Left cardiac atrium (tissue), 4 donors: ENCODE data around the gene GRAP. TPM values are rescaled to one million over a fixed set of nuclear protein-coding genes. Genes with fewer than 3 reads are reported as not detected.
A peak's percentile ranks its signal among the peaks of the same experiment; 100 is the strongest.
"Not testable (repeated sequence)": the region's sequence is repeated elsewhere in the genome, so short reads cannot be mapped to it uniquely, and the experiment has no call there.

Experiments used
- ATAC-seq, 2 donors: fragments of 200-7000 bp; cut with Tn5 transposase; one replicate each; pipeline ENCODE4 v1.9.1; 2020; ENCODE audit warnings: mild to moderate bottlenecking in 2 of 2, moderate library complexity in 2 of 2
- DNase-seq: peaks from one replicate; pipeline ENCODE4 v3.0.0-alpha.2; 2020
- intact Hi-C, 2 donors: fragments of 100-400 bp; cut with DNase I; formaldehyde crosslinking; loops; one replicate each; pipeline versions ENCODE4 v1.14.1 to v1.15.1; 2022 to 2023
- total RNA-seq, 2 donors: library from RNA; stranded (reverse); fragmentation: NEBNext Ultra II Directional; extraction: Animal tissue kit (Norgen Biotek cat#: 25700); gene quantifications; one replicate each; pipeline ENCODE4 v1.2.1, GENCODE V29; 2021
- donor health status: DM: no; HTN: yes; CAD: no.
- donor health status: DM: no; HTN: yes; CAD: no; lungs with severe emphysema.
- donor health status: DM: yes; HTN: yes; CAD: no.
- donor health status: Dilated cardiomyopathy.

GRAP gene
- total RNA-seq, 2 donors from 2014 or later, result 1.6 to 3.2 TPM

DNA sequence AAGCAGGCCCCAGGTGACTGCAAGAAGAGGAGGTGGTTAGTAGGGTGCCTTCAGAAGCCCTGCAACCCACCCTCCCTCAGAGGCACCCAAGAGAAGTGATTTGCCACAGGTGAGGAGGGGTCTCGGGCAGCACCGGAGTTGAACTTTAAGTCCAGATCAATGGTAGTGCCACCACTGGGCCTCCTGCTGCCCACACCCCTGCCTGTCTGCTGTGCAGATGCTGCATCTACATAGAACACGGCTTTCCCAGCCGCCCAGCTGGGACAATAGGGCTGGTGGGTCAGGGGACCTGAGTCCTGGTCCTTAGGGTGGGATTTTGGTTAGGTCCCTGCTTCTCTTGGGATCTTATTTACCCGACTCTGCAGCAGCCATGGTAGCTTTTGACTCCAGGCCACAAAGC is 24.6 kb downstream of the GRAP start:
- ATAC-seq (no peak), DNase-seq (peak; percentile 7)
- intact Hi-C loops, result no loop called here

DNA sequence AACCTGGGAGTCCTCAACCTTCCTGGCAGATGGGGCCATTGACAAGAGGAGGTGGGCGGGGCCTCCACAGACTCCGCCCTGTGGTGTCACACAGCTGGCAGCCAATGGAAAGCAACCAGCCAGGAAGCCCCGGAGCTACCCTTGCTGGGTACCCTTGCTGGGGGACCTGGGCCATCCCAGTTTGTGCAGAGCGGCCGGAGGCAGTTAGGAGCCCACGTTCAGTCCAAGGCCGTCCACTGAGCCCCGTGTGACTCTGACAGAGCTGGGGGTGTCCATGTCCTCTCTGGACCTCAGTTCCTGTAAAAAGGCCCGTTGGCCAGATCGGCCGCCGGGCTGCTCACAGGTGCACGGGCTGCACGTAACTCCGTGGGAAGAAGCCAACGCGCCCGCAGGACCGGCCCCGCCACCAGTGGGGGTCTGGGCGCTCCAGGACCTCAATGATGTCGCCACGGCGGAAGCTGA is 25.1 kb downstream of the GRAP start:
- ATAC-seq (no peak), DNase-seq (peak; percentile 34)
- intact Hi-C loops, result no loop called here

DNA sequence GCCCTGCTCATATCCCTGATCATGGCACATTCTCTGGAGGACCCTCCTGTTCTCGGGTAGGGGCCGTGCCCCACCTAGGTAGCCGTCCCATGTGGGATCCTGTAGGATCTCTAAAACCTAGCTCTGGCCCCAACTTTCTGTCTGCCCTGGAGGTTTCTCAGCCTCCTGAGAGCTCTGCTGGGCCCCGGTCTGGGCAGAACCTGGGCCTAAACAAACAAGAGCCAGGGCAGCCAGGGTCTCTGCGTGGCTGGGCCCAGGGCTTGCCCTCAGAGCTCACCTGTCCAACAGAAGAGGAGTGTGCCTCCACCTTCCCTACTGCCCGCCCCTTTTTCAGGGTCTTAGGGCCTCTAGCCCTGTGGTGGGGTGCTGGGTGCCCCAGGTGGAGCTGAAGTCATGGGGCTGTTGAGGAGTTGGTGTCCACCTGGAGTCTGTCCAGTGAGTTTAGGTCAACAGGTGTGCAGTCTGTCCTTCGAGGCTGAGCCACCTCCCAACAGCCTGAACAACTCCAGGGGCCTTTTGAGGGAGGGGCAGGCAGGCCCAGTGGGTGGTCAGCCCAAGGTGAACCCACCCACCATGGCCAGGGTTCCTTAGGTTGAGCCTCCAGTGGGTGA is 25.6 kb downstream of the GRAP start:
- DNase-seq, result peak; percentile 10
- intact Hi-C loops, ATAC-seq: not testable (repeated sequence)

DNA sequence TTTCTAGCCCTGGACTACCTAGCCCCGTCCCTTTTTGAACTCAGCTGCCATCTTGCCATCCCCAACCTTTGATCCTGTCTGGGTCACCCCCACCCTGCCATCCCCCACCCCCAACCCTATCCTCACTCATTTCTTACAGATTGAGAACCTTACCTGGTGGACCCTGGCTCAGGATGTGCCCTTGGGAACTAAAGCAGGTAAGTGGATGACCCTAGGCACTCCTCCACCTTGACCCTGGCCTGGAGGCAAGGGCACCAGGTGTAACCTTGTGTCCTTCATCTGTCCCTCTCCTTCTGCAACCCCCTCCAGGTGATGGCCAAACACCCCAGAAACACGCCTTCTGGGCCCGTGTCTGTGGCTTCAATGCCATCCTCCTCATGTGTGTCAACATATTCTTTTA is 26.7 kb downstream of the GRAP start:
- intact Hi-C loops, result no loop called here
- DNase-seq, result peak; percentile 3

DNA sequence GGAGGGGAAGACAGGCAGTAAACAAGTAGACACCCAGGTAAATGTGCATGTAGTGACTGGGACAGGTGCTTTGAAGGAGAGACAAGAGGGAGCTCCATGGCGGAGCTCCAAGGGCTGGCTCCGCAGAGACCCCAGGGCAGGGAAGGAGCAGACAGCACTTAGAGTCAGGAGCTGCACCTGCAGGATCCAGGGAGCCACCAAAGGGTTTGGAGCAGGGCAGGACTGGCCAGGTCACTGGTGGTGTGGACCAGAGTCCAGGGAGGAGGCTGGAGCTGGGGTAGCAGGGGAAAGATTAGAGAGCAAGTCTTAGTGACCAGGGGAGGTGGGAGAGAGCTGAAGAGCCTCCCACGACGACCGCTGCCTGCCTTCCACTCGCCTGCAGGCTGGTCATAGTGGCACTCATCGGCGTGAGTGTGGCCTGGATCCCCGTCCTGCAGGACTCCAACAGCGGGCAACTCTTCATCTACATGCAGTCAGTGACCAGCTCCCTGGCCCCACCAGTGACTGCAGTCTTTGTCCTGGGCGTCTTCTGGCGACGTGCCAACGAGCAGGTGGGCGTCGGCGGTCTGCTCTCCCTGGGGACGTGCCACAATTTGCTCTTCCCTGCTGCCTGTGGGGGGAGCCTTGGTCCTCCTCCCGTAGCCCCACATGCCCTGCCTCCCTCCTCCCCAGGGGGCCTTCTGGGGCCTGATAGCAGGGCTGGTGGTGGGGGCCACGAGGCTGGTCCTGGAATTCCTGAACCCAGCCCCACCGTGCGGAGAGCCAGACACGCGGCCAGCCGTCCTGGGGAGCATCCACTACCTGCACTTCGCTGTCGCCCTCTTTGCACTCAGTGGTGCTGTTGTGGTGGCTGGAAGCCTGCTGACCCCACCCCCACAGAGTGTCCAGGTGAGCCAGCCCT is 27.5 kb downstream of the GRAP start:
- ATAC-seq (no peak), DNase-seq (peak; percentile 23)
- intact Hi-C loops, result no loop called here

More for the DNA sequence above, 26.7 kb downstream of the GRAP start:
- no peak for ATAC-seq

DNA sequence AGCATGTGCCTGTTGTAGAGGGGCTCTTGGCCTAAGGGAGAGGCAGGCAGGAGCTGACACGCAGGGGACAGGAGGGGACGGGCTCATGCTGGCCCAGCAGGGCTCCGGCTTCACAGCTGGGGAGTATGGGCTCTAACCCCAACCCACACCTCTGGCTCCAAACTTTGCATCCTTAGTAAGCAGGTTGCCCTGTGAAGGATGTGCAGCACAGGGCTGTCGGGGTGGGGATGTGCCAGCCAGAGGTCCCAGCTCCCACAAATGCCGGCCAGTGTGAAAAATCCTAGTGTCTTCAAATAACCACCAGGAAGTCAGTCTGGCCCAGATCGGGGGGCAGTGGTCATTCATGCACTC is 28.2 kb downstream of the GRAP start:
- intact Hi-C loops, result no loop called here
- DNase-seq (peak; percentile 3), ATAC-seq (no peak)

DNA sequence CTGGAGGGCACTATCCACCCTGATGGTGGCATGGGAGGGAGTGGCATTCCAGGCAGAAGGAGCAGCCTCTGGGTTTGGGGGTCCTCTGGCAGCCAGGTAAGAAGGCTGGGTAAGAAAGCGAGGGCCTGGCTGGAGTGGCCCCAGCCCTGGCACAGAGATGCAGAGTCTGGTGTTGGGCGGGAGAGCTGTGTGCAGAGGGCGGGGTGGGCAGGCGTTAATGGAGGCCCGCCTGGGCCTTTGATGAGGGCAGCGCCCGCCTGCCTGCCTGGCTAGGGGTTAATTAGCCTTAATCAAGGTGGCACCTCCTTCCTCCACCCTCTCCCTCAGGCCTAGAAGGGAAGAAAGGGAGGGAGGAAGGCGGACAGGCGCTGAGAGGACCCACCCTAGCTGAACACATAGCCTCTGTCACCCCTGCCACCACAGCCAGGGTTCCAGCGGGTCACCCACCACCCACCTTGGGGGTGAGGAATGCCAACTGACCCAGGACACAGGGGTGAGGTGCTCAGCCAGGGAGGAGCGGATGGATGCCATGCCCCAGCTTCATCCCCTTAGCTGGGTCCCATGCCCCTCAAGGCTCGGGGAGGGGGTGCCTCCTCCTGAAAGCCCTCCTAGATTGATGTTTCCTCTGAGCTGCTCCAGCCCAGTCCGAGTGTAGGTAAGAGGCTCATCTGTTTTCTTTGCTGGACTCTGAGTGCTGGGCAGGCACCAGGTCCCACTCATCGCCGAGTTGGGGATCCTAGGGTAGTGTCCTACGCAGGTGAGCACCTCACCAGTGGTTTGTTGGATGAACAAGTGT is 28.8 kb downstream of the GRAP start:
- no peak for ATAC-seq
- intact Hi-C loops, result no loop called here
- peak; percentile 8 for DNase-seq

DNA sequence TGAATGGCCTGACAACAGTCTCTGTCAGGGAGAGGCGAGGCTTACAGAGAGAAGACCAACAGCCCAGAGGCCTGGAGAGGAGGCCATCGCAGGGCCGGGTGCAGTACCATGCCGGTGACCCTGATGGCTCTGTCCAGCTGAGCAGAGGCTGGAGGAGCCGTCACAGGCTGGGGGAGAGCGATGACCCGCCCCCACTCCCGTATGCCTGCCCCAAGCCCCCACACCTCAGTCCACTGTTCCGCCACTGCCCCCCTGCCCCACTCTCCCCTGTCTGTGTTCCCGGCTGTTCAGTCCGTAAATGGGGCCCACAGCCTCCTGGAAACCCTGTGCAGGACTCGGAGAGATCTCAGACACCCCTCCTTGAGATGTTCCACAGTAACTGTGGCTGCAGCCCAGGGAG is 29.4 kb downstream of the GRAP start:
- ATAC-seq (no peak), DNase-seq (peak; percentile 10)
- intact Hi-C loops, result no loop called here

DNA sequence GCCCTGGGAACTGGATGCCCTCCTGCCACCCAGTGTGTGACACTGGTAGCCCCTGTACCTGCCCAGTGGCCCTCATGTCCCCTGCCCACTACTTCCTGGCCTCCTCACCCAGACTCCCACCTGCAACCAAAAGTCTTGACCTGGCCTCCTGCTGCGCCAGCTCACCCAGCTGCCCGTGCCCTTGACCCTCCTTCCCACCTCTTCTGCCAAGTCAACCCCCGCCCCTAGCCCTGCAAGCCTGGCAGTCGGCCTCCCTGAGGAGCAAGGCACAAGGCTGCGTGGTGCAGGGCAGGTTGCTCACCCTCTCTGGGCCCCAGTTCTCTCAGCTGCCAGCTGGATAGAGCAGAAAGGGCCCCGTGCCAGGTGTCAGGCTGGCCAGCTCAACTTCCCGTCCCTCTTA is 29.9 kb downstream of the GRAP start:
- intact Hi-C loops, result no loop called here
- DNase-seq, result no peak
- no peak for ATAC-seq

DNA sequence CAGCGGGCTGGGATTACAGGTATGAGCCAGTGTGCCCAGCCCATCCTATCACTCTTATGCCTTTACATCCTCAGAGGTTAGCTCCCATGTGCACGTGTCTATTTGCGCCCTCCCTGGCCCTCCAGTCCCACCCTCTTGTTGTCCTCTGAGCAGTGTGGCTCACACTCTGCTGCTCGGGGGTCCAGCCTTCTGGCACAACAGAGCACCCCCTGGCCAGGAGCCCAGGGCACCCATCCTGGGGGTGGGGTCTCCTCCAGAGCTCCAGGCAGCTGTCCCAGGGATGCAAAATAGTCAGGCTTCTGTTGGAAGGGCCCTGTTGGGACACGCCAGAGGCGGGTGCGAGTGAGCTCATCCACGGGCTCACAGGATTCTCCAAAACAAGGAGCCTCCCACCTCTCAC is 30.5 kb downstream of the GRAP start:
- intact Hi-C loops, result no loop called here
- DNase-seq, result peak; percentile 9

DNA sequence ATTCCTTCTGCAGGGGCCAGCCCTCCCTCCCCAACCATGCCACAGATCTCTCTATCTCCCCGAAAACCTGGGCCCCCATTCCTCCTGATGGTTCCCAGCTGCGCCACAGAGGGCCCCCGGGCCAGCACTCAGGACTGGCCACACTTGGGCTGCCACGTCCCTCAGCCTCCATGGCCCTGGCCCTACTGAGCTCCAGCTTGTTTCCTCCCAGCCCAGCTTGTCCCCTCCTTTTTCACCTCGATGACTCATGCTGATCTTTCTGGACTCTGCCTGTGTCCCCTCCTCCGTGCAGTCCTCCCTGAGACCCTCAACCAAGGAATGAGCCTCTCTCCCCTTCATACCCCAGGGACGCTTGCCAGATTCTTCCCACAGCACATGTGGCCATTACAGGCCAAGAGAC is 31.3 kb downstream of the GRAP start:
- peak; percentile 2 for DNase-seq
- no peak for ATAC-seq
- intact Hi-C loops, result no loop called here

More for the DNA sequence above, 30.5 kb downstream of the GRAP start:
- no peak for ATAC-seq

DNA sequence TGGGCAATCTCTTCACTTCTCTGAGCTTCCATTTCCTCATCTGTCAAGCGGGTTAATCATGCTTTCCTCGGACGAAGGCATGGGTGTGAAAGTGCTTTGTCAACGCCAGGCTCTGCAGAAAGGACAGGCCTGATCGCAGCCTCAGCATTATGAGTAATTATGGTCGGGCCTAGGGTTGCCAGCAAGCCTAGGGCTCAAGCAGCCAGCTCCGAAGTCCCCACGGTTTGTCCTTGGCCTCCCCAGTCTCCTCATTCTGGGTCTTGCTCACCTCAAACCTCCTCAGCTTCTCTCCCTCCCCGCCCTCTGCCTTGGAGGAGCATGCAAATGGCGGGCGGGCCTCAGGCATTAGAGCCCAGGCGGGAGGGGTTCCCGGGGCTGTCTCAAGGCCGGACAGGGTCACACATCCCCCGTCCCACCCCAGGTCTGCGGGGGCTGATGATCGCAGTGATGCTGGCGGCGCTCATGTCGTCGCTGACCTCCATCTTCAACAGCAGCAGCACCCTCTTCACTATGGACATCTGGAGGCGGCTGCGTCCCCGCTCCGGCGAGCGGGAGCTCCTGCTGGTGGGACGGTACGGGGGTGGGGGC is 32.0 kb downstream of the GRAP start:
- ATAC-seq (no peak), DNase-seq (peak; percentile 13)
- intact Hi-C loops, result no loop called here

DNA sequence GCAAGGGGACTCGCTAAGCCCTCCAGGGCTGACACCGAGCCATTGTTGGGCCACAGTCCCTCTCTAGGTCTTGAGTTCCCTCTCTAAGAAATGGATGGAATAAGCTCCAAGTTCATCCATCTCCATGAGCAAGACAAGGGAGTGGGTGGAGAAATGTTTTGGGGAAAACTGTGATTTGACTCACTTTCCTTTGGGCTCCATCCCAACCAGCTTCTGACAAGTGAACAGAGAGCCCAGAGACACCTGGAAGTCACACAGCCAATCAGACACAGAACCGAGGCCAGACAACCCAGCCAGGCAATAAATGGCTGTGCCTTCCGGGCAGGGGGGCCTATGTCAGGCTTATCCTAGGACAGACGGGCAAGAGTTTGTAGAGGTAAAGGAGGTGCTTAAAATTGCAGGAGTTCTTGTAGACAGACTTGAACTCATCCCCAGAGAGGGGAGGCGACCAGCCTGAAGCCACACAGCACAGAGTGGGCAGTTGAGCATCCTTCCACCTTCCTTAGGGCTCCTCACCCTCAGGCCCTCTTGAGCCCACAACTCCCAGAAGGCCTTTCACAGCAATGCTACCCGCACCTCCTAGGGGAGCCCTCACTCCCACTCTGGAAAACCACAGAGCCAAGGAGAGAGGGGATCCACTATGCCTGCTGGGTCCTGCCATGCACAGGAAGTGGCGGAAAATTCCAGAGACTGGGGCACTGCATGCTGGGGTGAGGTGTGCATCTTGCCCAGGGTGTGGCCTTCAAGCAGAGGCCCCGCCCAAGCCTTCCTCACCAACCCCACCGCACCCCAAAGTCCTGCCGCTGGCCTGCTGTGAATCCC is 32.7 kb downstream of the GRAP start:
- DNase-seq (peak; percentile 15), ATAC-seq (no peak)

DNA sequence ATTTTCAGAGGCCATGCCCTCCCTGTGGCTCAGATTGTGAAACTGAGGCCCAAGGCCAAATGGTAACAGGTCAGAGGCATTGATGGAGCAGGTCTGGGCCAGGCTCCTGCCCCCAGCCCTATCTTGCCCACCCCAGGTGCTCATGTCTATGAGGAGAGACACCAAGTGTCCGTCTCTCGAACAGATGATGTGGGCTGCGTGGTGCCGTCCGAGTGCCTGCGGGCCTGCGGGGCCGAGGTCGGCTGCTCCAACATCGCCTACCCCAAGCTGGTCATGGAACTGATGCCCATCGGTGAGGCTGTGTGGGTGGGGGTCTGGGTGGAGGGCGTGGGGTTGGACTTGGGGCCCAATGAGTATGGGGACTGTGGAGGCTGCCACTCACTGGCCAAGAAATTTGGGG is 33.5 kb downstream of the GRAP start:
- ATAC-seq, result no peak
- intact Hi-C loops, result no loop called here
- peak; percentile 13 for DNase-seq

More for the DNA sequence above, 32.7 kb downstream of the GRAP start:
- intact Hi-C loops, result no loop called here

DNA sequence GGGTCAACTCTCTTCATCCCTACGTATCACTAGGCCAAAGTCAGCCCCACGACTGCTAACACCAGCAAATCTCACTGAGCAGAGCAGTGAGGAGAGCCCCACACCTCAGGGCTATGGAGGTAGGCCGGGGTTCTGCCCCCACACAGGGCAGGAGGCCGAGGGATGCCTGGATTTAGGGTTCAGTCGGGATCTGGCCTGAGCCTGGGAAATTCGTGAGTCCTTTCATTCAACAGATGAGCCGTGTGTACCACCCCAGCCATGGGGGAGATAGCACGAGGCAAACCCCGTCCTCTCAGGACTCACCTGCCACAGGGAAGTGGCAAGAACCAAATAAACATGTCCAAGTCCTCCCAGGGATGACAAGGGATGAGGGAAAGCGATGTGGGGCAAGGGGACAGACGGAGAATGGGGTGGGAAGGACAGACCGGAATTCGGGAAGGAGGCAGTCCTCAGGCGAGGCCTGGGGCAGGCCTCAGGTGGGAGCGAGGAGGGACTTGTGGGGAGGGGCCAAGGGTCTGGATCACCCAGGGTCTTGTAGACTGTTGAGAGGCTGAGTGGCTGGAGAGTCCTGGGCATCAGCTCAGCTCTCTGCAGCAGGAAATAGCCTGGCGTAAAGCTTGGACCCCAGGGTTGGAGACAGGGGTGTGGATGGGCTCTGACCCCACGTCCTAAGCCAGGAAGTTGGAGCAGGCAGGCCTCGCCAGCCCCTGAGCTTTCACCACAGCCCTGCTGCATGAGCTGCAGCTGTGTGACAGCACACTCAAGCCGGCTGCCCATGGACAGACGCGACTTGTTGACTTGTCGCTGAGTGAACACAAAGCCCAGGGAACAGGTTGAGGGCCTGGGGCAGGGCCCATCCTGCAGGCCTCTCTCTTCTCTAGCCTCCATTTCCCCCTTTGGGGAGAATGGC is 34.3 kb downstream of the GRAP start:
- intact Hi-C loops, result no loop called here
- DNase-seq, result peak; percentile 12

DNA sequence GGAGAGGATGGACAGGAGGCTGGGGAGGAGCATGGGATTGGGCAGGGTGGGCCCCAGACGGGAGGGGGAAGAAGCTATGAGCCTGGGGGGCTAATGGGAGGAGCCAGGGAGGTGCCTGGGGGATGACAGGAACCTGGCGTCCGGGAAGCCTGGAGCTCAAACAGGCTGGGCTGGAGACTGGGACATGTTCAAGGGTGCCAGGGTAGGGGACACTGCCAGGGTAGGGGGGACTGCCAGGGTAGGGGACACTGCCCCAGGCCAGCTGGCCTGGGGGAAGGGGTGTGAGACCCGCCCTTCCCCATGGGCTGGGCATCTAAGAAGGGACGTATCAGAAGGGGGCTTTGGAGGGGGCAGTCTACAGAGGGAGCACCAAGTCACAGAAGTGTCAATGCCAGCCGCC is 35.2 kb downstream of the GRAP start:
- intact Hi-C loops, result no loop called here
- ATAC-seq, result no peak
- peak; percentile 16 for DNase-seq

More for the DNA sequence above, 34.3 kb downstream of the GRAP start:
- ATAC-seq, result no peak

DNA sequence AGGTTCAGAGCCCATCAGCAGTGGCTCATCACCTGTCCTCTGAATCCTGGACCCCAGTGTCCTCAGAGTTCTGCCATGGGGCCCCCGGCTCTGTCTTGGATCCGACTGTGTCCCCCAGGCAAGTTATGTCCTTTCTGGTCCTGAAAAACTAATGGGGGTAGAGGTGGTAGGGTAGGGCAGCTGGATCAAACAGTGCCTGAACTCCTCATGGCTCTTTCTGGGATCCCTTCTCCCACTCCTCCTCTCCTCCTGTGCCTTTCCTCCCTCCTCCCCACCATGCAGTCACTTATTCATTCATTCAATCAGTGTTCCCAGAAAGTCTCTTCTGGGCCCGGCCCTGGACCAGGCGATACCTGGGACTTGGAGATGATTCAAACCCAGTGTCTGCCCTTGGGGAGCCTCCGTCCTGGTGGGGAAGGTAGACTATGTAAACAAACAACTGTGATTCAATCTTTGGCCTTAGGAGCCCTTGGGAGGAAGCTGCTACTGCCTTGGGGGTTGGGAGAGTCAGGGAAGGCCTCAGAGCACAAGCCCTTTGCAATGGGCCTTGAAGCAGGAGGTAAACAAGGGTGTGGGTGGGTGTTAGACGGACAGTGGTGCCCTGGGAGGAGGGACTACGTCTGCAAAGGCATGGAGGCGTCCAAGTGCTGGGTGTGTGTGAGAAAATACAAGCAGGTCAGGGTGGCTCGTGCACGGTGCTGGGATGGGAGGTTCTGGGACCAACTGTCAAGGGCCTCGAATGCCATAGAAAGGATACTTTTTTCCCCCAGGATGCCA is 35.8 kb downstream of the GRAP start:
- intact Hi-C loops, result no loop called here
- ATAC-seq (no peak), DNase-seq (peak; percentile 12)
